Heart left ventricle (tissue), 16 donors: ENCODE results near the gene ARHGAP18. TPM values are rescaled to one million over a fixed set of nuclear protein-coding genes. Genes with fewer than 3 reads are reported as not detected.

Experiments
- ATAC-seq, 4 donors: fragments of 200-7000 bp; cut with Tn5 transposase; one replicate each; pipeline ENCODE4 v1.9.1; 2020 to 2022; ENCODE audit warnings: moderate library complexity in 4 of 4, mild to moderate bottlenecking in 3 of 4, moderate number of reproducible peaks in 1 of 4
- DNase-seq, 5 donors: peaks; one replicate each; pipeline ENCODE4 v3.0.0-alpha.2; 2020
- H3K27ac ChIP-seq, 12 donors: fragments of 200-600 bp; sonication (generic) in 4 of 12; one replicate each; pipeline versions ENCODE4 v1.5.0 to v1.8.0; 2016 to 2022; ENCODE audit warnings: mild to moderate bottlenecking in 2 of 12
- H3K27me3 ChIP-seq, 9 donors: fragments of 200-600 bp; sonication (generic) in 2 of 9; one replicate each; pipeline versions ENCODE4 v1.5.1 to v1.8.0; 2016 to 2022; ENCODE audit warnings: mild to moderate bottlenecking in 3 of 9
- H3K36me3 ChIP-seq, 9 donors: fragments of 200-600 bp; sonication (generic) in 2 of 9; one replicate each; pipeline versions ENCODE4 v1.5.0 to v1.8.0; 2018 to 2022; ENCODE audit warnings: mild to moderate bottlenecking in 2 of 9
- H3K4me1 ChIP-seq, 12 donors: fragments of 200-600 bp; sonication (generic) in 4 of 12; one replicate each; pipeline versions ENCODE4 v1.5.0 to v1.8.0; 2016 to 2022; ENCODE audit warnings: mild to moderate bottlenecking in 3 of 12
- H3K4me3 ChIP-seq, 12 donors: fragments of 200-600 bp; sonication (generic) in 4 of 12; one replicate each; pipeline versions ENCODE4 v1.5.0 to v1.8.0; 2017 to 2022; ENCODE audit warnings: mild to moderate bottlenecking in 9 of 12, moderate library complexity in 4 of 12
- H3K9me3 ChIP-seq, 12 donors: fragments of 200-600 bp; sonication (generic) in 4 of 12; one replicate each; pipeline versions ENCODE4 v1.5.0 to v1.8.0; 2016 to 2022; ENCODE audit warnings: mild to moderate bottlenecking in 1 of 12
- POLR2A ChIP-seq, 2 donors: fragments of 450-650 bp; IDR thresholded peaks; one replicate each; pipeline ENCODE4 v1.6.1; 2017; ENCODE audit warnings: antibody characterized with exemption in 2 of 2, mild to moderate bottlenecking in 2 of 2, moderate library complexity in 2 of 2
- WGBS, 4 donors: extraction: QIAGEN DNeasy Blood & Tissue Kit in 2 of 4; methylation state at CpG; one replicate each; pipeline versions ENCODE4 v1.1.5 to v1.1.7; 2013 to 2018; 5-methylcytosine and 5-hydroxymethylcytosine counted together
- intact Hi-C, 10 donors: fragments of 100-400 bp; cut with DNase I; formaldehyde crosslinking; loops; one replicate each; pipeline versions ENCODE4 v1.11.1 to v1.14.2; 2022
- polyA plus RNA-seq, 2 donors: library from polyadenylated mRNA; stranded (reverse); fragments of 200-250 nt; gene quantifications; one replicate each; pipeline ENCODE4 v1.2.3, GENCODE V29; 2013
- total RNA-seq, 9 donors: library from RNA; depleted of rRNA in 2 of 9; stranded (reverse); fragments of >200 nt in 2 of 9; fragmentation: NEBNext Ultra II Directional in 3 of 9; extraction: Animal tissue kit (Norgen Biotek cat#: 25700) in 3 of 9; gene quantifications; one replicate each; pipeline versions ENCODE4 v1.1.0 to v1.2.4, GENCODE V29; 2016 to 2023
- TF ChIP-seq, protein P1 (sequence below), 12 donors: fragments of 200-600 bp; sonication (generic) in 4 of 12; IDR thresholded peaks; one replicate each; pipeline versions ENCODE4 v1.5.0 to v1.8.0; 2018 to 2022; ENCODE audit warnings: antibody characterized with exemption in 12 of 12, mild to moderate bottlenecking in 5 of 12
- donor health status: ischemic (EF 13 %, LVEDD 7.1; RV severe dilation, severe dysfunction).
- donor health status: healthy with polysubstance abuse.
- donor health status: DM: no; HTN: yes; CAD: no.
- donor health status: DM: no; HTN: no; CAD: no.
- donor health status: ischemic (EF 25% LVEDD 6.9; RV normal size, moderate dysfunction).
- donor health status: ischemic (EF 25% LVEDD 5.7; RV mildly dilated, moderate dysfunction).
- donor health status: healthy.
- donor health status: DM: yes; HTN: yes; CAD: no.
- donor health status: ischemic (EF 35%, LVEDD 5.7; RV mildly dilated, moderate dysfunction).
- donor health status: nonischemic (EF 11% LVEDD 7.7; RV severe dilation, severe dysfunction).
- donor health status: DM: yes; HTN: yes; CAD: no.
- donor health status: PGD.
- donor health status: ischemic (EF 29% LVEDD 5.4; RV normal size, mild dysfunction).
- donor health status: nonischemic (EF 23%, LVEDD 6.1; RV moderate dilation, normal function).

The ARHGAP18 gene
- total and polyA plus RNA-seq, 11 donors = 1.6 to 26.4 (median 3.9) TPM

- DNase-seq (no peak), ATAC-seq (no peak)
- WGBS, 4 donors = 86 to 94% (median 93%) methylated on average over 1 of the region's 1 CpG
Observed at GRCh38 chr6:129558248-129558647, 151.7 kb downstream of the ARHGAP18 start.

GRCh38 chr6:129555206-129555832 is 154.7 kb downstream of the ARHGAP18 start:
- intact Hi-C loops = no loop called here

More at GRCh38 chr6:129558248-129558647, 151.7 kb downstream of the ARHGAP18 start:
- Histone ChIP-seq H3K4me3 (no peak overlapping the region), H3K4me1 (no peaks in the 10 kb centered on the region), H3K9me3 (no peaks in the 10 kb centered on the region), H3K36me3 (no peaks in the 10 kb centered on the region), H3K27me3 (no peaks in the 10 kb centered on the region), H3K27ac (no peak overlapping the region)
- intact Hi-C loops = no loop called here
- TF ChIP-seq, protein P1, sequence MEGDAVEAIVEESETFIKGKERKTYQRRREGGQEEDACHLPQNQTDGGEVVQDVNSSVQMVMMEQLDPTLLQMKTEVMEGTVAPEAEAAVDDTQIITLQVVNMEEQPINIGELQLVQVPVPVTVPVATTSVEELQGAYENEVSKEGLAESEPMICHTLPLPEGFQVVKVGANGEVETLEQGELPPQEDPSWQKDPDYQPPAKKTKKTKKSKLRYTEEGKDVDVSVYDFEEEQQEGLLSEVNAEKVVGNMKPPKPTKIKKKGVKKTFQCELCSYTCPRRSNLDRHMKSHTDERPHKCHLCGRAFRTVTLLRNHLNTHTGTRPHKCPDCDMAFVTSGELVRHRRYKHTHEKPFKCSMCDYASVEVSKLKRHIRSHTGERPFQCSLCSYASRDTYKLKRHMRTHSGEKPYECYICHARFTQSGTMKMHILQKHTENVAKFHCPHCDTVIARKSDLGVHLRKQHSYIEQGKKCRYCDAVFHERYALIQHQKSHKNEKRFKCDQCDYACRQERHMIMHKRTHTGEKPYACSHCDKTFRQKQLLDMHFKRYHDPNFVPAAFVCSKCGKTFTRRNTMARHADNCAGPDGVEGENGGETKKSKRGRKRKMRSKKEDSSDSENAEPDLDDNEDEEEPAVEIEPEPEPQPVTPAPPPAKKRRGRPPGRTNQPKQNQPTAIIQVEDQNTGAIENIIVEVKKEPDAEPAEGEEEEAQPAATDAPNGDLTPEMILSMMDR (IDR thresholded peaks at IDR 0.05) = no peak
- TF ChIP-seq POLR2A (IDR thresholded peaks at IDR 0.05) = no peak

DNA sequence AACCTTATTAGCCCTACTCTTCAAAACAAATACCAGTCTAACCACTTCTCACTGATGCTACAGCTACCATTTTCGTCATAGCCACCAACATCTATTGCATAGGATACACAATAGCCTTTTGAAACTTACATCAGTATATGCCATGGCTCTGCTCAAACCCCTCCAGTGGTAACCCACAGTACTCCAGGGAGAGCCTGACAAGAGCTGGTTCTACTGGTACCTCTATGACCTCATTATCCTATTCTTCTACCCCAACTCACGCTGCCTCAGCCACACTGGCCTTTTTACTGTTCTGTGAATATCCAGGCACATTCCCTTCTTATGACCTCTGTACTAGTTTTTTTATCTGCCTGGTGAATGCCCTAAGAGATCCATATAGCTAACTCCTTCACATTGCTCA is 157.6 kb downstream of the ARHGAP18 start:
- no peaks in the 10 kb centered on the region for H3K27me3 ChIP-seq
- no peak overlapping the region for H3K27ac ChIP-seq
- WGBS, 4 donors = 89 to 95% (median 92%) methylated on average over 2 of the region's 2 CpGs
- intact Hi-C loops = no loop called here
- H3K36me3 ChIP-seq = no peaks in the 10 kb centered on the region
- no peaks in the 10 kb centered on the region for H3K4me1 ChIP-seq
- ATAC-seq (no peak), DNase-seq (no peak)
- TF ChIP-seq, protein P1 (IDR thresholded peaks at IDR 0.05) = no peak
- no peak for TF ChIP-seq POLR2A (IDR thresholded peaks at IDR 0.05)
- H3K4me3 ChIP-seq = no peak overlapping the region
- H3K9me3 ChIP-seq = no peaks in the 10 kb centered on the region

More at GRCh38 chr6:129555206-129555832, 154.7 kb downstream of the ARHGAP18 start:
- no peaks in the 10 kb centered on the region for H3K27me3 ChIP-seq
- no peaks in the 10 kb centered on the region for H3K36me3 ChIP-seq
- no peak overlapping the region for H3K27ac ChIP-seq
- DNase-seq (no peak), ATAC-seq (no peak)
- WGBS, 4 donors = 79 to 85% (median 84%) methylated on average over 5 of the region's 5 CpGs
- H3K4me3 ChIP-seq = no peak overlapping the region
- no peaks in the 10 kb centered on the region for H3K9me3 ChIP-seq
- no peaks in the 10 kb centered on the region for H3K4me1 ChIP-seq
- TF ChIP-seq POLR2A (IDR thresholded peaks at IDR 0.05) = no peak
- TF ChIP-seq, protein P1 (IDR thresholded peaks at IDR 0.05) = no peak

GRCh38 chr6:129551486-129551885 is 158.5 kb downstream of the ARHGAP18 start:
- H3K9me3 ChIP-seq = no peaks in the 10 kb centered on the region
- DNase-seq (no peak), ATAC-seq (no peak)
- H3K4me1 ChIP-seq = no peaks in the 10 kb centered on the region
- H3K36me3 ChIP-seq = no peaks in the 10 kb centered on the region
- H3K27me3 ChIP-seq = no peaks in the 10 kb centered on the region
- intact Hi-C loops = no loop called here
- WGBS, 4 donors = 98 to 100% (median 98%) methylated on average over 1 of the region's 1 CpG
- TF ChIP-seq, protein P1 (IDR thresholded peaks at IDR 0.05) = no peak
- no peak for TF ChIP-seq POLR2A (IDR thresholded peaks at IDR 0.05)
- no peak overlapping the region for H3K27ac ChIP-seq
- no peak overlapping the region for H3K4me3 ChIP-seq
